Suprapubic skin (tissue), 3 donors: ENCODE results near the gene PRRG3.

Source experiments
- CTCF ChIP-seq, 2 donors: fragments of 200-600 bp in 1 of 2; fragments of 450-650 bp in 1 of 2; sonication (generic) in 1 of 2; IDR thresholded peaks; one replicate each; pipeline ENCODE4 v1.5.1; 2016 to 2019; ENCODE audit warnings: antibody characterized with exemption in 2 of 2, mild to moderate bottlenecking in 1 of 2, moderate library complexity in 1 of 2
- POLR2A ChIP-seq, 2 donors: fragments of 450-650 bp; IDR thresholded peaks; one replicate each; pipeline ENCODE4 v1.6.1; 2017; ENCODE audit warnings: antibody characterized with exemption in 2 of 2, mild to moderate bottlenecking in 2 of 2, moderate library complexity in 2 of 2

- no peak for TF ChIP-seq CTCF (IDR thresholded peaks at IDR 0.05)
- TF ChIP-seq POLR2A (IDR thresholded peaks at IDR 0.05) = no peak
Observed at GRCh38 chrX:151726751-151727150, 31.5 kb downstream of the PRRG3 start.
